ENCODE data around the gene KCNQ1. TPM values are rescaled to one million over a fixed set of nuclear protein-coding genes. Genes with fewer than 3 reads are reported as not detected.
A peak's percentile ranks its signal among the peaks of the same experiment; 100 is the strongest.

KCNQ1 gene
- total and polyA plus RNA-seq, 12 donors, result 11.0 to 447 (median 320) TPM

DNA sequence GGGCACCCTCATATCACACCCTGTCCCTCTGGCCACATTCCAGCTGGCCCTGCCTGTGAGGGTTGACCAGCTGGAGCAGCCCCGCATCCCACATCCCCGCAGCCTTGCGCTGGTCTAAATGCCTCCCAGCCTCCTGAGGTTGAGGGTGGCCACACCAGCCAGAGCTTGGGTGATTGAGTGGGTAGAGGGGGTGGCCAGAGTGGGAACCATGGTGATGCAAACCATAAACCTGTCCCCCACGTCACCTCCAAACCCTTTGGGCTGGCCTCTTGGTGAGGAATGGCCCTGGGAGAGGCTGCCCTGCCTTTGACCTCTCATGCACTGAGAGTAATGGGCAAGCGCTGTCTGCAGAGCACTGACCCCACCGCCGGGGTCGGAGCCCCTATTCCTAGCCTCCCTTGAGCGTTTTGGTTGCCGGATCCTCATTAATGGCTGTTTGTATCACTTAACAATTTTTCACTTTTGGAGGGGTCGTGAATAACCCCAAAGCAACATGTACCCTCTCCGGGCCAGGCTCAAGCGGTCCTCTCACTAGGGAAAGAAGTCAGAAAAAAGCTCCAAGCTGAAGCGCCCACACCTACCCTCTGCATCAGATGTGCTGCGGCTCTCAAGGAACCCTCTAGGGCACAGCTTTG is 271.0 kb downstream of the KCNQ1 start:
- H3K27ac ChIP-seq, result no peak overlapping the region
- peaks cover 0 to 7% of the 10 kb centered on the region in 2 donors for H3K36me3 ChIP-seq (replicated peaks in 1 of 2)
- H3K27me3 ChIP-seq, result no peaks in the 10 kb centered on the region
- no peak overlapping the region for H3K4me3 ChIP-seq
- intact Hi-C loops (cut with DNase I), result loop anchor here in 1 of 2 donors (10.0 kb wide), 1 partner anchor 169 kb away; the partner anchor contains the start of gene CDKN1C
- DNase-seq, result no peak
- TF ChIP-seq POLR2A (IDR thresholded peaks at IDR 0.05), result no peak
- no peak for TF ChIP-seq CTCF (IDR thresholded peaks at IDR 0.05)
- 81 to 94% (median 92%) methylated on average over 12 to 15 of the region's 15 CpGs for WGBS, 4 donors
- H3K4me1 ChIP-seq (replicated peaks in 1 of 2), result no peaks in the 10 kb centered on the region
- H3K9me3 ChIP-seq (replicated peaks in 1 of 3), result no peaks in the 10 kb centered on the region

GRCh38 chr11:2716376-2717095 is 271.7 kb downstream of the KCNQ1 start:
- TF ChIP-seq POLR2A (IDR thresholded peaks at IDR 0.05), result no peak
- TF ChIP-seq CTCF (IDR thresholded peaks at IDR 0.05), result no peak
- Histone ChIP-seq H3K27ac (peak overlapping the region in 1 of 5 donors; percentile 22), H3K36me3 (replicated peaks in 1 of 2) (peaks cover 0 to 7% of the 10 kb centered on the region in 2 donors), H3K27me3 (no peaks in the 10 kb centered on the region), H3K9me3 (replicated peaks in 1 of 3) (no peaks in the 10 kb centered on the region), H3K4me1 (replicated peaks in 1 of 2) (no peaks in the 10 kb centered on the region), H3K4me3 (no peak overlapping the region)
- intact Hi-C loops (cut with DNase I), result loop anchor here in 1 of 2 donors (10.0 kb wide), 1 partner anchor 168 kb away; the partner anchor contains the start of gene CDKN1C
- 88 to 100% (median 92%) methylated on average over 8 to 14 of the region's 14 CpGs for WGBS, 4 donors
- DNase-seq, result no peak

DNA sequence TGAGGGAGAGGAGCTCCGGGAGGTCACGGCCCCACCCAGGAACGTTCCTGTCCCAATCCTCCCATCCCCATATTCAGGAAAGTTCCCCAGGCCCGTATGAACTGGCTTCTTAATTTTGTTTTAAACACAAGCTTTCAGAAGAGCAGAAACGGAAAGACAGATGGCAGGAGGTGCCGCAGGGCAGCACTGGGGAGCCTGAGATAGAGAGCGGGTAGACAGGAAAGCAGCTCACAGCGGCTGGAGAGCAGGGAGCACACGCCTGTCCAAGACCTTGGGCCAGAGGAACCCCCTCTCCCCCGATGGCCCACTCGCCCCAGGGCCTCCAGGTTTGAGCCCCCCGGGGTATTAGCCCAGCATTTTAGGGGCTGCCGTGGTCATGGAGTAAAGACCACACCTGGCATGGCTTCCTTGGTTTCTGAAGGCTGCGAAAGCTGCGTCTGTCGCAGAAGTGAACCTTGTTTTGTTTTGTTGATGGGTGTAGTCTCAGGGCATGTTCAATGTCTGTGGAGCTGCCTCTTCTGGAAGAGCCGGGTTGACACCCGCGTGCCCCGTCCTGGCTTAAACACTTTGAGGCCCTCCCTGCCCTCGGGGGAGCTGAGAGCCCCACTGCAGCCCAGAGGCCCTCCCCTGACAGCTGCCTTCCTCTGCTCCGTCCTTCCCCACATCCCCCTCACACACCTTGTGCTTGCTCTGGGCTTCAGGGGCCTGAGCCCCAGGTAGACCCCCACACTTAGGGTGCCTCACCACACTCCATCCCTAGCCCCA is 272.9 kb downstream of the KCNQ1 start:
- TF ChIP-seq POLR2A (IDR thresholded peaks at IDR 0.05), result no peak
- no peak for TF ChIP-seq CTCF (IDR thresholded peaks at IDR 0.05)
- WGBS, 4 donors, result 90 to 93% (median 91%) methylated on average over 10 to 22 of the region's 22 CpGs
- H3K36me3 ChIP-seq (replicated peaks in 1 of 2), result peaks cover 0 to 7% of the 10 kb centered on the region in 2 donors
- no peak overlapping the region for H3K27ac ChIP-seq
- H3K4me1 ChIP-seq (replicated peaks in 1 of 2), result no peaks in the 10 kb centered on the region
- H3K27me3 ChIP-seq, result no peaks in the 10 kb centered on the region
- no peak for DNase-seq
- no peak overlapping the region for H3K4me3 ChIP-seq
- H3K9me3 ChIP-seq (replicated peaks in 1 of 3), result no peaks in the 10 kb centered on the region
- intact Hi-C loops (cut with DNase I), result loop anchor here in 1 of 2 donors (10.0 kb wide), 1 partner anchor 167 kb away; the partner anchor contains the start of gene CDKN1C

All from adrenal gland (tissue), 12 donors.